Measurements from ENCODE around the gene SLC38A1. TPM values are rescaled to one million over a fixed set of nuclear protein-coding genes. Genes with fewer than 3 reads are reported as not detected.
"Not testable (repeated sequence)": the region's sequence is repeated elsewhere in the genome, so short reads cannot be mapped to it uniquely, and the experiment has no call there.

Gene SLC38A1
- total RNA-seq: 180 and 181 TPM in 2 replicates

- intact Hi-C loops (cut with micrococcal nuclease): loop anchor here (2.0 to 5.0 kb wide), 6 partner anchors 190 to 1488 kb away; partner anchors contain the start of gene RAPGEF3
- peaks cover 22% of the 10 kb centered on the region for H3K4me1 Mint-ChIP-seq
- H3K9me3 Mint-ChIP-seq: no peaks in the 10 kb centered on the region
- no peak within 1 kb of the TSS for H3K4me3 Mint-ChIP-seq
- H3K27me3 Mint-ChIP-seq: no peaks in the 10 kb centered on the region
- peak; percentile 96 for DNase-seq
- peaks cover 10% of the 10 kb centered on the region for H3K36me3 Mint-ChIP-seq (ENCODE audit: low read depth)
- no peak within 1 kb of the TSS for H3K27ac Mint-ChIP-seq
Observed at GRCh38 chr12:46268583-46269428, at the start of gene SLC38A1. TSS of gene SLC38A1 (minus strand) at chr12:46269043. CDS start at chr12:46239800, 29,243 bp downstream.

GRCh38 chr12:46318037-46318436, 49.2 kb upstream of the SLC38A1 start:
- H3K4me3 Mint-ChIP-seq: no peak overlapping the region
- peaks cover 8% of the 10 kb centered on the region for H3K27me3 Mint-ChIP-seq
- no peaks in the 10 kb centered on the region for H3K4me1 Mint-ChIP-seq
- no peak for DNase-seq
- H3K27ac Mint-ChIP-seq: no peak overlapping the region
- H3K36me3 Mint-ChIP-seq (ENCODE audit: low read depth): no peaks in the 10 kb centered on the region
- intact Hi-C loops (cut with micrococcal nuclease): no loop called here
- H3K9me3 Mint-ChIP-seq: peaks cover 14% of the 10 kb centered on the region

GRCh38 chr12:46304070-46304469, 35.2 kb upstream of the SLC38A1 start:
- Mint-ChIP-seq H3K27me3 (peaks cover 7% of the 10 kb centered on the region), H3K9me3 (no peaks in the 10 kb centered on the region), H3K4me3 (no peak overlapping the region), H3K4me1 (peaks cover 3% of the 10 kb centered on the region), H3K27ac (no peak overlapping the region), H3K36me3 (ENCODE audit: low read depth) (no peaks in the 10 kb centered on the region)
- DNase-seq: peak; percentile 51
- intact Hi-C loops (cut with micrococcal nuclease): no loop called here

- DNase-seq: peak; percentile 82
- intact Hi-C loops (cut with micrococcal nuclease): loop anchor here (1.0 to 2.0 kb wide), 2 partner anchors 150 to 178 kb away; no protein-coding TSS in a partner anchor
- H3K27me3 Mint-ChIP-seq: peaks cover 10% of the 10 kb centered on the region
- no peak overlapping the region for H3K27ac Mint-ChIP-seq
- peaks cover 3% of the 10 kb centered on the region for H3K4me1 Mint-ChIP-seq
- H3K36me3 Mint-ChIP-seq (ENCODE audit: low read depth): no peaks in the 10 kb centered on the region
- H3K4me3 Mint-ChIP-seq: no peak overlapping the region
- no peaks in the 10 kb centered on the region for H3K9me3 Mint-ChIP-seq
Observed at GRCh38 chr12:46303039-46303666, 34.3 kb upstream of the SLC38A1 start.

- H3K27me3 Mint-ChIP-seq: peaks cover 14% of the 10 kb centered on the region
- intact Hi-C loops (cut with micrococcal nuclease): no loop called here
- peaks cover 3% of the 10 kb centered on the region for H3K4me1 Mint-ChIP-seq
- H3K9me3 Mint-ChIP-seq: no peaks in the 10 kb centered on the region
- no peak overlapping the region for H3K4me3 Mint-ChIP-seq
- H3K36me3 Mint-ChIP-seq (ENCODE audit: low read depth): no peaks in the 10 kb centered on the region
- no peak for DNase-seq
- no peak overlapping the region for H3K27ac Mint-ChIP-seq
Observed at GRCh38 chr12:46300910-46301309, 32.1 kb upstream of the SLC38A1 start.

GRCh38 chr12:46299851-46300250, 31.0 kb upstream of the SLC38A1 start:
- intact Hi-C loops (cut with micrococcal nuclease): no loop called here
- Mint-ChIP-seq H3K4me1 (peaks cover 3% of the 10 kb centered on the region), H3K9me3 (no peaks in the 10 kb centered on the region), H3K4me3 (no peak overlapping the region), H3K27me3 (peaks cover 9% of the 10 kb centered on the region), H3K36me3 (ENCODE audit: low read depth) (no peaks in the 10 kb centered on the region), H3K27ac (no peak overlapping the region)
- DNase-seq: no peak

GRCh38 chr12:46298261-46298660, 29.4 kb upstream of the SLC38A1 start:
- Mint-ChIP-seq H3K4me3 (no peak overlapping the region), H3K27ac (no peak overlapping the region), H3K4me1 (peaks cover 2% of the 10 kb centered on the region), H3K9me3 (peaks cover 3% of the 10 kb centered on the region), H3K36me3 (ENCODE audit: low read depth) (no peaks in the 10 kb centered on the region), H3K27me3 (peaks cover 9% of the 10 kb centered on the region)
- DNase-seq: no peak
- intact Hi-C loops (cut with micrococcal nuclease): no loop called here

- H3K9me3 Mint-ChIP-seq: peaks cover 5% of the 10 kb centered on the region
- no peak overlapping the region for H3K4me3 Mint-ChIP-seq
- H3K4me1 Mint-ChIP-seq: no peaks in the 10 kb centered on the region
- intact Hi-C loops (cut with micrococcal nuclease): no loop called here
- H3K36me3 Mint-ChIP-seq (ENCODE audit: low read depth): peaks cover 4% of the 10 kb centered on the region
- H3K27ac Mint-ChIP-seq: no peak overlapping the region
- H3K27me3 Mint-ChIP-seq: peaks cover 9% of the 10 kb centered on the region
- no peak for DNase-seq
Observed at GRCh38 chr12:46296822-46297221, 28.0 kb upstream of the SLC38A1 start.

GRCh38 chr12:46292754-46293402, 24.0 kb upstream of the SLC38A1 start:
- intact Hi-C loops (cut with micrococcal nuclease): no loop called here
- Mint-ChIP-seq H3K27me3 (peaks cover 5% of the 10 kb centered on the region), H3K27ac (no peak overlapping the region), H3K4me1 (no peaks in the 10 kb centered on the region), H3K36me3 (ENCODE audit: low read depth) (peaks cover 7% of the 10 kb centered on the region), H3K9me3 (peaks cover 26% of the 10 kb centered on the region), H3K4me3 (no peak overlapping the region)
- no peak for DNase-seq

- H3K4me1 Mint-ChIP-seq; intact Hi-C loops (cut with micrococcal nuclease); H3K36me3 Mint-ChIP-seq (ENCODE audit: low read depth); H3K27ac Mint-ChIP-seq; H3K27me3 Mint-ChIP-seq; DNase-seq; H3K4me3 Mint-ChIP-seq: not testable (repeated sequence)
- peaks cover 34% of the 10 kb centered on the region for H3K9me3 Mint-ChIP-seq
Observed at GRCh38 chr12:46291953-46292352, 23.1 kb upstream of the SLC38A1 start.

- H3K27me3 Mint-ChIP-seq; H3K4me1 Mint-ChIP-seq; intact Hi-C loops (cut with micrococcal nuclease); H3K4me3 Mint-ChIP-seq; DNase-seq; H3K27ac Mint-ChIP-seq: not testable (repeated sequence)
- Mint-ChIP-seq H3K9me3 (peaks cover 46% of the 10 kb centered on the region), H3K36me3 (ENCODE audit: low read depth) (peaks cover 29% of the 10 kb centered on the region)
Observed at GRCh38 chr12:46285177-46285576, 16.3 kb upstream of the SLC38A1 start.

- Mint-ChIP-seq H3K9me3 (peaks cover 32% of the 10 kb centered on the region), H3K4me1 (no peaks in the 10 kb centered on the region)
Observed at GRCh38 chr12:46282829-46283228, 14.0 kb upstream of the SLC38A1 start.

GRCh38 chr12:46276756-46277155, 7.9 kb upstream of the SLC38A1 start:
- Mint-ChIP-seq H3K9me3 (peaks cover 5% of the 10 kb centered on the region), H3K36me3 (ENCODE audit: low read depth) (peaks cover 32% of the 10 kb centered on the region), H3K4me3 (no peak overlapping the region), H3K4me1 (no peaks in the 10 kb centered on the region), H3K27ac (no peak overlapping the region), H3K27me3 (no peaks in the 10 kb centered on the region)
- DNase-seq: peak; percentile 14
- intact Hi-C loops (cut with micrococcal nuclease): no loop called here

More at GRCh38 chr12:46282829-46283228, 14.0 kb upstream of the SLC38A1 start:
- DNase-seq: no peak
- Mint-ChIP-seq H3K27me3 (no peaks in the 10 kb centered on the region), H3K27ac (no peak overlapping the region), H3K36me3 (ENCODE audit: low read depth) (peaks cover 33% of the 10 kb centered on the region), H3K4me3 (no peak overlapping the region)
- intact Hi-C loops (cut with micrococcal nuclease): no loop called here

GRCh38 chr12:46271863-46272262, 3.0 kb upstream of the SLC38A1 start:
- H3K36me3 Mint-ChIP-seq (ENCODE audit: low read depth): peaks cover 17% of the 10 kb centered on the region
- H3K4me1 Mint-ChIP-seq: peaks cover 18% of the 10 kb centered on the region
- no peaks in the 10 kb centered on the region for H3K27me3 Mint-ChIP-seq
- no peak overlapping the region for H3K27ac Mint-ChIP-seq
- intact Hi-C loops (cut with micrococcal nuclease): no loop called here
- no peaks in the 10 kb centered on the region for H3K9me3 Mint-ChIP-seq
- DNase-seq: no peak
- no peak overlapping the region for H3K4me3 Mint-ChIP-seq
